Measurements from ENCODE around the gene FAF2. TPM values are rescaled to one million over a fixed set of nuclear protein-coding genes. Genes with fewer than 3 reads are reported as not detected.

FAF2 gene
- total RNA-seq, 1 donor from 2014 or later, result 43.9 TPM

DNA sequence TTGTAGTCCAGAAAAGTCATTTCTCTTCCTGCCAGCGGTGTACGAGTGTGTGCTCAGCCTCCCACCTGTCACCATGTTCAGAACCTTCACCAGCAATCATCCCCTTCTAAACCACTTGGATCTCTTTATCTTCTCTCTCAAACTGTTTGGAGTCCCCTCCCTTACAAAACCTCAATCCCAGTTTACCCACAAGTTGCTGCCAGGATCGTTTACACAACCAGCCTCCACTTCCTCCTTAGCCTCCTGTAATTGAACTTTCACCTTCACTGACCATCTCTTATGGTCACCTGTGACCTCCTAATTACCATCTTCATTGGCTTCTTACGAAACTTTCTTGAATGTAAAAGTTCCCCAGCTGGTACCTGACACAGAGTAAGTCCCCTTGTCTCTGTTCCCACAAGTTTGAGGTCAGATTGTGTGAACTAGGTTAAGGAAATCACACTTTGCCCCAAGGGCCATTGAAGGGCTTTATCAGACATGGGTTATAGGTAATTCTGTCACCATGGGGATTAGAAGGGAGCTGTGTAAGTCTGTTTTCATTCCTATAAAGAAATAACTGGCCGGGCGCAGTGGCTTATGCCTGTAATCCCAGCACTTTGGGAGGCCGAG is 69.0 kb downstream of the FAF2 start:
- no peak overlapping the region for H3K4me3 Mint-ChIP-seq
- DNase-seq, result no peak
- no peaks in the 10 kb centered on the region for H3K27me3 Mint-ChIP-seq
- no peaks in the 10 kb centered on the region for H3K36me3 Mint-ChIP-seq (ENCODE audit: low read depth)
- H3K9me3 Mint-ChIP-seq, result no peaks in the 10 kb centered on the region
- H3K27ac Mint-ChIP-seq, result peak overlapping the region; percentile 1
- H3K4me1 Mint-ChIP-seq, result peaks cover 3% of the 10 kb centered on the region
- intact Hi-C loops (cut with micrococcal nuclease), result no loop called here

DNA sequence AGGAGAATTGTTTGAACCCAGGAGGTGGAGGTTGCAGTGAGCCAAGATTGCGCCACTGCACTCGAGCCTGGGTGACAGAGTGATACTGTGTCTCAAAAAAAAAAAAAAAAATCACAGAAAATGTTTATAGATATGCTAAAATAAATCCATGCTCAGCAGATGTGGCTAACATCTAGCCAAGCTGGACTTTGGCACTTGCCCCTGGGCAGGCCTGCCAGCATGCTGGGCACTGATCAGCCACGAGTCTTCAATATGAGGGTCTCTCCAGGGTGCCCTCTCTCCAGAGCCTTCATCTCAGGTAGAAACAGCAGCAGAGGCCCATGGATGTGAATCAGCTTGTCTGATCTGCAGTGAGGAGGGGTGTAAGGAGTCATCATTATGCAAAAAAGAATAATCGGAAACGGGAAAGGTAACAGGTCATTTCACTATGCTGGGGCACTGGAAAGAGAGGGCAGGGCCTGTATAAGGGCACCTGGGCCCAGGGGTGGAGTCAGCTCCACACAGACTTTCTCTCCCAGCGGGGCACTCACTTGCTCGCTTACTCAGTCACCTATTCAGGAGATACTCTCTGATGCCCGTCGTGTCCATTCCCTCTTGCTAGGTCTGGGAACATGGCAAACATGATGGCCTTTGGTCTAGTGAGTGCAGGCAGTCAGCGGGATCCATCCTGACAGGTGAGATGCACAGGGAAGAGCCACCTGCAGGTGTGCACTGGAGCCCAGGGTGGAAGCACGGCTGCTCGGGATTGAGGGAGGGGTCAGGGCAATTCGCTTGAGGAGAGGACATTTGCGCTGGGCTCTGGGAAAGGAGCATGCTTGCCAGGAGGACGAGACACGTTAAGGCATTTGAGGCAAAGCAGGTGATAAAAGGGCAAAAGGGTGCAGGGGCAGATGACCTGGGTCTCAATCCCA is 71.9 kb downstream of the FAF2 start:
- H3K4me1 Mint-ChIP-seq, result peaks cover 7% of the 10 kb centered on the region
- intact Hi-C loops (cut with micrococcal nuclease), result no loop called here
- H3K27me3 Mint-ChIP-seq, result no peaks in the 10 kb centered on the region
- no peak overlapping the region for H3K4me3 Mint-ChIP-seq
- H3K27ac Mint-ChIP-seq, result no peak overlapping the region
- no peak for DNase-seq
- H3K36me3 Mint-ChIP-seq (ENCODE audit: low read depth), result peaks cover 2% of the 10 kb centered on the region
- H3K9me3 Mint-ChIP-seq, result no peaks in the 10 kb centered on the region

- Mint-ChIP-seq H3K9me3 (no peaks in the 10 kb centered on the region), H3K27ac (no peak overlapping the region)
Observed at GRCh38 chr5:176521286-176521685, 73.1 kb downstream of the FAF2 start.

DNA sequence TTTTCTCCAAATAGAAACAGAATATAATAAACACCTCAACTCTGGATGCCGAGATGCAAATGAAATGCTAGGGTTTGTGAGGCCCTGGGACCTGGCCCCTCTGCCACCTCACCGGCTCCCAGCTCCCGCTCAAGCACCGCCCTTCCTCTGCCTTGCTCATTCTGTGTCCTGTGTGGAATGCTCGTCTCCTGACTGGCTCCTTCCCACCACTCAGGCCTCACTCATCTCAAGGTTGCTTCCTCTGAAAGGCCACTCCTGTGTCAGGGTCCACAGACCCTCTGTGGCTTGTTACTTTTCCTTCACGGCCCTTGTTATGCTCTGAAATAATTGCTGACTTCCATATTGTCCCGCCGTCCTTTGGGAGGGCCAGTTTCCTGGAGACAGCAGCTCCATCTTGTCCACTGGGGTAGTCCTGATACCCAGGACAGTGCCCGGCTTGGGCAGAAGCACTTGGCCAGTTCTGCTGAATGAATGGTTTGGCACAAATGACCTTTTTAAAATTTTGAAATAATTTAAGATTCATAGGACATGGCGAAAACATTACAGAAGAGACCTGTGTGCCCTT is 73.6 kb downstream of the FAF2 start:
- H3K4me1 Mint-ChIP-seq, result peaks cover 9% of the 10 kb centered on the region
- intact Hi-C loops (cut with micrococcal nuclease), result no loop called here
- peaks cover 11% of the 10 kb centered on the region for H3K36me3 Mint-ChIP-seq (ENCODE audit: low read depth)
- no peaks in the 10 kb centered on the region for H3K27me3 Mint-ChIP-seq
- H3K27ac Mint-ChIP-seq, result no peak overlapping the region
- DNase-seq, result no peak
- no peak overlapping the region for H3K4me3 Mint-ChIP-seq
- H3K9me3 Mint-ChIP-seq, result no peaks in the 10 kb centered on the region

More at GRCh38 chr5:176521286-176521685, 73.1 kb downstream of the FAF2 start:
- H3K4me3 Mint-ChIP-seq, result no peak overlapping the region
- peaks cover 8% of the 10 kb centered on the region for H3K36me3 Mint-ChIP-seq (ENCODE audit: low read depth)
- intact Hi-C loops (cut with micrococcal nuclease), result no loop called here
- peaks cover 9% of the 10 kb centered on the region for H3K4me1 Mint-ChIP-seq
- H3K27me3 Mint-ChIP-seq, result no peaks in the 10 kb centered on the region
- no peak for DNase-seq

DNA sequence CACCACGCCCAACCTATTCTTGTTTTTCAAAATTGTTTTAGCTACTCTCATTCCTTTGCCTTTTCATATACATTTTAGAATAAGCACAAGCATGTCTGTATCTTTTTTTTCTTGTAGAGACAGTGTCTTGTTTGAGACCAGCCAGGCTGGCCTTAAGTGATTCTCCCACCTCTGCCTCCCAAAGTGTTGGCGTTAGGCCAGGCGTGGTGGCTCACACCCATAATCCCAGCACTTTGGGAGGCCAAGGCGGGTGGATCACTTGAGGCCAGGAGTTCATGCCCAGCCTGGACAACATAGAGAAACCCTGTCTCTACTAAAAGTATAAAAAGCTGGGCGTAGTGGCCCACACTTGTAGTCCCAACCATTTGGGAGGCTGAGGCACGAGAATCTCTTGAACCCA is 76.0 kb downstream of the FAF2 start:
- H3K9me3 Mint-ChIP-seq, result no peaks in the 10 kb centered on the region
- intact Hi-C loops (cut with micrococcal nuclease), result no loop called here
- H3K4me1 Mint-ChIP-seq, result peaks cover 8% of the 10 kb centered on the region
- H3K27ac Mint-ChIP-seq, result no peak overlapping the region
- no peaks in the 10 kb centered on the region for H3K27me3 Mint-ChIP-seq
- H3K36me3 Mint-ChIP-seq (ENCODE audit: low read depth), result peaks cover 24% of the 10 kb centered on the region
- no peak overlapping the region for H3K4me3 Mint-ChIP-seq
- no peak for DNase-seq

DNA sequence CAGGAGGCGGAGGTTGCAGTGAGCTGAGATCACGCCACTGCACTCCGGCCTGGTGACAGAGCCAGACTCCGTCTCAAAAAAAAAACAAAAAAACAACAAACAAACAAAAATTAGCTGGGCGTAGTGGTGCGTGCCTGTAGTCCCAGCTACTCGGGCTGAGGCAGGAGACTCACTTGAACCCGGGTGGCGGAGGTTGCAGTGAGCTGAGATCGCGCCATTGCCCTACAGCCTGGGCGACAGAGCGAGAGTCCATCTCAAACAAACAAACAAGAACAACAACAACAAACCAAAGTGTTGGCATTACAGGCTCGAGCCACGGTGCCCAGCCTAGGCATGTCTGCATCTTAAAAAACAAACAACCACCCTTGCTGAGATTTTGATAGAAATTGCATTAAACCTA is 76.8 kb downstream of the FAF2 start:
- Mint-ChIP-seq H3K36me3 (ENCODE audit: low read depth) (peaks cover 30% of the 10 kb centered on the region), H3K27ac (no peak overlapping the region), H3K4me3 (no peak overlapping the region), H3K9me3 (no peaks in the 10 kb centered on the region), H3K27me3 (no peaks in the 10 kb centered on the region), H3K4me1 (peaks cover 14% of the 10 kb centered on the region)
- DNase-seq, result no peak
- intact Hi-C loops (cut with micrococcal nuclease), result no loop called here

DNA sequence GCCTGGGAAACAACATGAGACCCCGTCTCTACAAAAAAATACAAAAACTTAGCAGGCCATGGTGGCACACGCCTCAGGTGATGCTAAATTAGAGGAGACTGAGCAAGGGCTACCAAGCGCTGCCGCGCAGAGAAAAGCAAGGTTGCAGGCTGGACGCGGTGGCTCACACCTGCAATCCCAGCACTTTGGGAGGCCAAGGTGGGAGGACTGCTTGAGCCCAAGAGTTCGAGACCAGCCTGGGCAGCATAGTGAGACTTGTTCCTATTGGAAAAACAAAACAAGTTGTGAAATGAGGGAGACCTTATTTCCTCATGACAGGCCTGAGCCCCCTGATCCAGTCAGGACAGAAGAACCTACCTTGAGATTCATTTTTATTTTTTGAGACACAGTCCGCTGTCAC is 77.5 kb downstream of the FAF2 start:
- no peaks in the 10 kb centered on the region for H3K9me3 Mint-ChIP-seq
- no peak overlapping the region for H3K4me3 Mint-ChIP-seq
- H3K36me3 Mint-ChIP-seq (ENCODE audit: low read depth), result peaks cover 32% of the 10 kb centered on the region
- H3K4me1 Mint-ChIP-seq, result peaks cover 14% of the 10 kb centered on the region
- no peak for DNase-seq
- intact Hi-C loops (cut with micrococcal nuclease), result no loop called here
- H3K27ac Mint-ChIP-seq, result no peak overlapping the region
- H3K27me3 Mint-ChIP-seq, result no peaks in the 10 kb centered on the region

GRCh38 chr5:176526462-176526861 is 78.3 kb downstream of the FAF2 start:
- Mint-ChIP-seq H3K27me3 (no peaks in the 10 kb centered on the region), H3K4me1 (peaks cover 17% of the 10 kb centered on the region), H3K4me3 (no peak overlapping the region), H3K9me3 (no peaks in the 10 kb centered on the region), H3K36me3 (ENCODE audit: low read depth) (peaks cover 37% of the 10 kb centered on the region), H3K27ac (no peak overlapping the region)
- no peak for DNase-seq
- intact Hi-C loops (cut with micrococcal nuclease), result no loop called here

- Mint-ChIP-seq H3K36me3 (ENCODE audit: low read depth) (peaks cover 38% of the 10 kb centered on the region), H3K4me1 (peaks cover 21% of the 10 kb centered on the region), H3K27me3 (no peaks in the 10 kb centered on the region), H3K9me3 (no peaks in the 10 kb centered on the region), H3K27ac (no peak overlapping the region), H3K4me3 (no peak overlapping the region)
- intact Hi-C loops (cut with micrococcal nuclease), result no loop called here
- no peak for DNase-seq
Observed at GRCh38 chr5:176527246-176528222, 79.3 kb downstream of the FAF2 start.

GRCh38 chr5:176528301-176528700 is 80.1 kb downstream of the FAF2 start:
- H3K4me1 Mint-ChIP-seq, result peaks cover 25% of the 10 kb centered on the region
- H3K27ac Mint-ChIP-seq, result peak overlapping the region; percentile 41
- intact Hi-C loops (cut with micrococcal nuclease), result no loop called here

DNA sequence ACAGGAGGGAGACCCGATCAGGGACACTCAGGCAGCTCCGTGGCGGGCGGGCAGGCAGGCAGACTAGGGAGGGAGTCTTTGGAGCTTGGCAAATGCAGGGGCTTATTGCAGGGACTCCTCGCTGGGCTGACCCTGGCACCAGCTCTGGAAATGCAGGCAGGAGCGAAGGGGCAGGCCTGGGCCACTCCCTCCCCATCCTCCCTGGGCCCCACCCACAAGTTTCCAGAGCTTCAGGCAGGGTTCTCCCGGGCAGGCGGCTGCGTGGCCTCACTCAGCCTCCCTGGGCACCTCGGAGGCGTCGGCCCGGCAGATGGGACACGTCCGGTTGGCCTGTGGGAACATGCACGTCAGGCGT is 80.6 kb downstream of the FAF2 start:
- no peaks in the 10 kb centered on the region for H3K27me3 Mint-ChIP-seq
- intact Hi-C loops (cut with micrococcal nuclease), result no loop called here
- no peak for DNase-seq
- peak overlapping the region; percentile 41 for H3K27ac Mint-ChIP-seq
- H3K4me1 Mint-ChIP-seq, result peaks cover 27% of the 10 kb centered on the region
- peaks cover 40% of the 10 kb centered on the region for H3K36me3 Mint-ChIP-seq (ENCODE audit: low read depth)
- peak overlapping the region; percentile 30 for H3K4me3 Mint-ChIP-seq
- H3K9me3 Mint-ChIP-seq, result no peaks in the 10 kb centered on the region

More at GRCh38 chr5:176528301-176528700, 80.1 kb downstream of the FAF2 start:
- peak overlapping the region; percentile 30 for H3K4me3 Mint-ChIP-seq
- DNase-seq, result no peak
- H3K36me3 Mint-ChIP-seq (ENCODE audit: low read depth), result peaks cover 39% of the 10 kb centered on the region
- no peaks in the 10 kb centered on the region for H3K9me3 Mint-ChIP-seq
- no peaks in the 10 kb centered on the region for H3K27me3 Mint-ChIP-seq

- intact Hi-C loops (cut with micrococcal nuclease), result no loop called here
- H3K27ac Mint-ChIP-seq, result peak overlapping the region; percentile 88
Observed at GRCh38 chr5:176529116-176529740, 81.0 kb downstream of the FAF2 start.

DNA sequence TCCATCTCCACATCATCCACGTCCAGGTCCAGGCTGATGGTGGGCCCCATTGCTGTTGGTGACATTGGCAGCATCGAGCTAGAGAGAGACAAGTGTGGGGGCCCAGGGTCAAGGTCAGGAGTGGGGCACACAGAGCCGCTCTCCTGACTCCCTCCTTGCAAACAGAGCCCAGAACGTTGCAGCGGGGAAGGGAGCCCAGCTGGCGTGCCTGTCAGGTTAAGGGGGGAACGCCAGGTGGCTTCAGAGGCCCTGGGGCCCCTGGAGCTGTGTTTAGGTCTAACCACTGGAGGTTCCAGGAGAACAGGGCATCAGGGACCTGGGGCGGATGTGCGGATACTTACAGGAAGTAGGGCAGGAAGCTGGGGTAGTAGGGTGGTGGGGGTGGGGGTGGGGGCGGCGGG is 81.6 kb downstream of the FAF2 start:
- peak overlapping the region; percentile 88 for H3K27ac Mint-ChIP-seq
- no peaks in the 10 kb centered on the region for H3K27me3 Mint-ChIP-seq
- peaks cover 37% of the 10 kb centered on the region for H3K4me1 Mint-ChIP-seq
- H3K4me3 Mint-ChIP-seq, result peak overlapping the region; percentile 84
- peak; percentile 86 for DNase-seq
- intact Hi-C loops (cut with micrococcal nuclease), result loop anchor here (5.0 to 10.0 kb wide), 2 partner anchors 42 to 825 kb away; partner anchors contain the start of genes LMAN2 and RGS14
- no peaks in the 10 kb centered on the region for H3K9me3 Mint-ChIP-seq
- H3K36me3 Mint-ChIP-seq (ENCODE audit: low read depth), result peaks cover 41% of the 10 kb centered on the region

More at GRCh38 chr5:176529116-176529740, 81.0 kb downstream of the FAF2 start:
- Mint-ChIP-seq H3K4me3 (peak overlapping the region; percentile 84), H3K4me1 (peaks cover 32% of the 10 kb centered on the region), H3K27me3 (no peaks in the 10 kb centered on the region), H3K36me3 (ENCODE audit: low read depth) (peaks cover 40% of the 10 kb centered on the region), H3K9me3 (no peaks in the 10 kb centered on the region)
- DNase-seq, result no peak
